DMS79 (cell line): ENCODE results near the gene ADAP2.
"Not testable (repeated sequence)": the region's sequence is repeated elsewhere in the genome, so short reads cannot be mapped to it uniquely, and the experiment has no call there.

Experiments used
- DNase-seq: peaks from one replicate; lab custom pipeline; 2025; lab: John Stamatoyannopoulos, UW

Gene ADAP2

DNA sequence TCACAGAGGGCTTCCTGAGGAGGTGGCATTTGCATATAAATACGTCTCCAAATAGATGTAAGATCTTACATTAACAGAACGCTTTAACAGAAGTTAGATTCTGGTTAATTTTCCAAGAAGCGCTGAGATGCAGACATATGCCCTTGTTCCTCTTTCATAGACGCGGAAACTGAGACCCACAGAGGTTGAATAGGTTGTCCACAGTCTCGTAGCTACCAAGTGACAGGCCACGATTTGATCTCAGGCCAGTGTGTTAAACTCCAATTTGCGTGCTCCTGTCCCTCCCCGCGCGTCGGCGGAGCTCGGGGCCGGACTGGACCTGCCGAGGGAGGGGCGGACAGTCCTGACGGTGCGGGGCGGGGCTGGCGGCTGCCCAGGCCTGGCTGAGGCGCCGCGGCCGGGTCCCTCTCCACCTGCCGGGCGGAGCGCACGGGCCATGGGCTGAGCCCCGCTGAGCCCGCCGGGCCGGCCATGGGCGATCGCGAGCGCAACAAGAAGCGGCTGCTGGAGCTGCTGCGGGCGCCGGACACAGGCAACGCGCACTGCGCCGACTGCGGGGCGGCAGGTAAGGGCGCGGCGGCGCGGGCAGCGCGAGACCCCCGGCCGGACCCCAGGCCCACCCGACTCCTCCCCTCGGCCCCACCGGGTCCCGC is at the start of gene ADAP2:
ADAP2 (plus strand) TSS at position 402 of the 653 bp plus-strand sequence; CDS start at position 472, 70 bp downstream.
- no peak for DNase-seq

DNA sequence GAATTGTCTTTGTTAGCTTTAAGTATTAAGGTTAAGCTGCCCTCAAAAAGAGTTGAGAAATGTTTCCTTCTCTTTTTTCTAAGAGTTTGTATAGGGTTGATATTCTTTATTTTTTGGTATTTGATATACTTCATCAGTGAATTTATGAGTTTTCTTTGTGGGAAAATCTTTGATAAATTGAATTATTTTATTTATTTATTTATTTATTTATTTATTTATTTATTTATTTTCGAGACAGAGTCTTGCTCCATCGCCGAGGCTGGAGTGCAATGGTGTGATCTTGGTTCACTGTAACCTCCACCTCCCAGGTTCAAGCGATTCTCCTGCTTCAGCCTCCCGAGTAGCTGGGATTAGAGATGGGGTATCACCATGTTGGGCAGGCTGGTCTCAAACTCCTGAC is 35.6 kb upstream of the ADAP2 start:
- DNase-seq = no peak

GRCh38 chr17:30894236-30894635 is 27.5 kb upstream of the ADAP2 start:
- no peak for DNase-seq

GRCh38 chr17:30897311-30897710 is 24.4 kb upstream of the ADAP2 start:
- no peak for DNase-seq

DNA sequence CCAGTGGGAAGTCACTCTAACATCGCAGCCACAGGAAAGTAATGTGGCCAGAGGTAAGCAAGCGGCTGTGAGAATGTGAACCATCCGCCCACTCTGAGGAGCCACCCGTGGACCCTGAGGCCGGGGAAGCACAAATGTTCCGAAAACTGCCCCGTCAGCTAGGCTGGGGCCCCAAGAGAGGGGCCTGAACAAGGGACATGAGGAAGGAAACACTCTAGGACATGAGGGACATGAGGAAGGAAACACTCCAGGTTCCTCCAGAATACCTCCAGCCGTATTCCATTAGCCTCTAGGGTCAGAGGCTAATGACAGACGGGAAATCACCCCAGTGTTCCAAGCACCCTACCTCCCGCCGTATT is 16.0 kb upstream of the ADAP2 start:
- DNase-seq = no peak

- DNase-seq = peak; percentile 90
These were observed 15.4 kb upstream of the ADAP2 start, which contains the start of gene TEFM for GRCh38 chr17:30906101-30906911. Gene TEFM (minus strand): TSS chr17:30906238. CDS start chr17:30906198, 40 bp downstream.

GRCh38 chr17:30908717-30909420 is 12.9 kb upstream of the ADAP2 start:
- DNase-seq = no peak

- not testable (repeated sequence) for DNase-seq
These were observed 11.6 kb upstream of the ADAP2 start for GRCh38 chr17:30910151-30910550.

DNA sequence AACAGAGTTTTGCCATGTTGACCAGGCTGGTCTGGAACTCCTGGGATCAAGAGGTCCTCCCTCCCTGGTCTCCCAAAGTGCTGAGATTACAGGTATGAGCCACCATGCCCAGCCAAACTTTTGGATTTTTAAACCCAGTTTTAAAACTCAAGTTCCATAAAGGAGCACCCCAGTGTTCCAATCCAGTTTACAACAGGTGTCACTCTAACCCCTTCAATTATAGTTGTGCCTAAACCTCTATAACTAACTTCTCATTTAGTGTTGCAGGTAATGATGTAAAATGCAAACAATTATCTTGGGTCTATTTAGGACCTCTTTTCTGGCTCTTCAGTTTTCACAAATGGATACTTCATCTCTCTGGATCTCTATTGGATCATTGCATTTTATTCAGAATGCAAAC is 7.8 kb upstream of the ADAP2 start:
- no peak for DNase-seq

GRCh38 chr17:30915833-30916611 is 5.7 kb upstream of the ADAP2 start:
- DNase-seq = no peak

DNA sequence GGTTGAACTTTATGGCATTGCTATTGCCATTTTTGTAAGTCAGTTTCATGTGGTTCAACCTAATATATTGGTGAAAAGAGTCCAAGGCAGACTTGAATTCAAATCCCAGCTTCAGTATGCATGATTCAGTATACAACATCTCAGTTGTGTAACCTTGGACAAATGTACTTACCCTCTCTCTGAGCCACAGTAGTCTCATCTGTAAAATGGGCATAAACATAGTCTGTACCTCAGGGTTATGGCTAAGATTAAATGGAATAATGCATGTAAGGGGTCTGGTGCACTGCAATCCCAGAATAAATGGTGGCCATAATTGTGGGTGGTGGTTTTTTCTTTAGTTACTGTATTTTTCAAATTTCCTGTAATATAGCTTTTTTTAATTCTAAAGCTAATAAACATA is 4.7 kb upstream of the ADAP2 start:
- no peak for DNase-seq

DNA sequence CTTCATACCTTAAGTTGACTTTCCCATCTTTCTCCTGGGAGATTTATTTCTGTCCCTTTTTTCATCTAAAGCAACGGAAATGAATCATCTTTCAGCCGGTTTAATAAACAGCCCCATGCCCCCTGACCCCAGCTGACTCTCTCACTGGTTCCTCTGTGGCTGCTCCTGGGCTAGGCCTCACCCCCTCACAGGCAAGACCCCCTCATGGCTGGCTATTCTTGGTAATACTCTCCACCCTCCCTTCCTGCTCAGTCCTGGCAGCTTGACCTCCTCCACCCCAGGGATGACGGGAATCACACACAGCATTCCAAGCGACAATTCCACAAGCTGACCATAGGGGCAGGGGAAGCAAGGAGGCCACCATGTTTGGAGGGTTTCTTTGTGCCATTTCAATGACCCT is 1.5 kb upstream of the ADAP2 start:
- no peak for DNase-seq

GRCh38 chr17:30920683-30921543 is 832 bp upstream of the ADAP2 start:
- DNase-seq = no peak

GRCh38 chr17:30922235-30923030 is 688 bp downstream of the ADAP2 start:
- no peak for DNase-seq

- no peak for DNase-seq
These were observed 2.6 kb downstream of the ADAP2 start for GRCh38 chr17:30924341-30924740.

- DNase-seq = no peak
These were observed 4.8 kb downstream of the ADAP2 start for GRCh38 chr17:30926516-30926915.

- no peak for DNase-seq
These were observed 6.0 kb downstream of the ADAP2 start for GRCh38 chr17:30927756-30928155.

DNA sequence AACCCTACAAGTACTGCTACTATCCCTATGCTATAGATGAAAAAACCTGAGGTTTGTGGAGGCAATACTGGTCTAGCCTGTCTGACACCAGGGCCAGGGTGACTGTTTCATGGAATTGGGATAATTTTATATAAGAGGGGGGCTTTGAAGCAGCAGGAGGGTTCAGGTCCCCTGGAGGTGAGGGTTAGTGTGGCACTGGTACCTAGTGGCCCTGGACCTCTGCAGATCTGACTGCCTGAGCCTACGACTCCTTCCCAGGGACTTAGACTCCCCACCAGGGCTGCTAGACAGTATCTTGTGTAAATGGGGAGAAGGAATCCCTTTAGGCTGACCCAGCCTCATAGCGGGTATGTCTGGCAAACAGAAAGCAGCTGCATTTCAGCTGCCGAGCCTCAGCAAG is 6.8 kb downstream of the ADAP2 start:
- no peak for DNase-seq

- no peak for DNase-seq
These were observed 7.4 kb downstream of the ADAP2 start for GRCh38 chr17:30929081-30929633.

GRCh38 chr17:30929861-30930260 is 8.1 kb downstream of the ADAP2 start:
- not testable (repeated sequence) for DNase-seq
